ENCODE measurements around the gene LRIT1. TPM values are rescaled to one million over a fixed set of nuclear protein-coding genes. Genes with fewer than 3 reads are reported as not detected.

Gene LRIT1
- total RNA-seq, 1 experiment from 2014 or later = not detected

DNA sequence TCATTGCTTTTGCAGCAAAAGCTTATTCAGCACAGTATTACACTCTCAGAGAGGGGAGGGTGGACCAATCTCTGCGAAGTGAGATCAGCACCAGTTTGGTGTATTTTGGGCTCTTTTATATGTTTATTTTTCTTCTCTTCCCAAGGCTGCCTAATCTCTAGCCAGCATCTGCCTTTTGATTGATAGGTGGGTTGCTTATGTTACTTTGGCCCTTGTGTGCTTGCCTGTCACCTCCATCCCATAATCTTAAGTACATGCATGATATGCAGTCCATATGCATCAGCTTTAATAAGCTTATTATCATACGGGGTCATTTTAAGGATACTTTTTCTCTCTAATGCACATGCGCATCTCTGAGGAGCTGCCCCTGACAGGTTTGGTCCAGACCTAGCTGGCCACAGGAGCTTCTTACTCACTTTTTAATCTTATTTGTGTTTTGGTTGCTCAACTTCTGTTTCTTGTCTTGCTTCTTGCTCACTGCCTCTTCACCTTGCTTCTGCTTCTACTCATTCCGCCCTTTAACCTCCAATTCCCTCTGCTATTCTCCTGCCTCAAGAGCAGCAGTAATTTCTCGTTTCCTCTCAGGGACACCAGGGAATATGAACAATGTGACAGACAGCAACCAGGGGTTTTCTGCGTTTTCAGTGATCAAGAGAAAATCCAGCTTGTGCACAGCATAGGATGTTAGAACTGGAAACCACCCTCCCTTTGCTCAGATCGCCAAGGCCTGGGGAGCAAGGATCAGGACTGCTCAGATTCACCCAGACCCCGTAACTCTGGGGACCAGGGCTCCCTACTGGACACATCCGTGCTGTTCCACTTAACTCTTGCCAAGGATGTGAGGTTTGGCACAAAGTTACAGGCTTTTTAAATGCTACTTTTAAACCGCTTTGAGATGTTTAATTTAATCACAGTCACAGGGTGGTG lies 13.5 kb upstream of the LRIT1 start:
- CTCF ChIA-PET = no interaction called here
- RAD21 ChIA-PET (ENCODE audit: low non-redundant PET in 1 of 2, low total read pairs in 2 of 2, uncharacterized antibody in 2 of 2, unreplicated experiment in 2 of 2) = no interaction called here
- BruUV-seq (replicated peaks) = no TSS peak

DNA sequence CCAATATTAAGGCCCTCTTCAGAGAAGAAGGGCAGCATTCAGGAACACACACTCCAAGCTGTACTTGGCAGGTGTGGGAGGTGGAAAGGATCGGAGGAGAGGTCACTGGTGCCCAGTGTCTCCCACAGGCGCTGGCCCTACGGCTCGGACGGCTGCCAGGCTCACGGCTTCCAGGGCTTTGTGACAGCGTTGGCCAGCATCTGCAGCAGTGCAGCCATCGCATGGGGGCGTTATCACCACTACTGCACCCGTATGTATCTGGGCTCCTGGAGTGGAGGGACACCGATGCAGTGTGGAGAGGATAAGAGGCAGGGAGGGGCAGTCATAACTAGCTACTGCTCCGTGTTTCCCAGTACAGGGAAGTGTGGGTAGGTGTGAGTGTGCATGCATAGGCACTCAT lies 7.4 kb upstream of the LRIT1 start:
- Histone ChIP-seq H3K9me2 (ENCODE audit: insufficient read depth) (no peaks in the 10 kb centered on the region), H3K4me2 (ENCODE audit: low read length) (no peak overlapping the region), H3K79me2 (ENCODE audit: insufficient read depth, low read length) (no peaks in the 10 kb centered on the region), H2AFZ (ENCODE audit: low read depth, low read length, poor library complexity, severe bottlenecking) (no peak overlapping the region), H3K4me3 (replicated peaks in 1 of 2; ENCODE audit: low read depth in 1 of 2, low read length in 2 of 2) (no peak overlapping the region), H3K27ac (ENCODE audit: low read depth, low read length) (no peak overlapping the region), H3K27me3 (ENCODE audit: insufficient read depth, low read length) (peaks cover 6% of the 10 kb centered on the region; the same call in 1 of the 2 replicates), H3K4me1 (ENCODE audit: control insufficient read depth in 1 of 2, insufficient read depth in 2 of 2, low read length in 2 of 2) (no peaks in the 10 kb centered on the region), H3K9ac (ENCODE audit: low read length) (no peak overlapping the region), H3K36me3 (ENCODE audit: control insufficient read depth in 1 of 2, insufficient read depth in 2 of 2, low read length in 2 of 2) (no peaks in the 10 kb centered on the region), H3K9me3 (ENCODE audit: control insufficient read depth in 1 of 2, insufficient read depth in 1 of 2, low read depth in 1 of 2, low read length in 2 of 2) (no peaks in the 10 kb centered on the region), H4K20me1 (ENCODE audit: insufficient read depth) (no peaks in the 10 kb centered on the region)
- DNase-seq (ENCODE audit: low read depth, low spot score) (no peak), ATAC-seq (no peak)
- RAD21 ChIA-PET (ENCODE audit: low non-redundant PET in 1 of 2, low total read pairs in 2 of 2, uncharacterized antibody in 2 of 2, unreplicated experiment in 2 of 2) = no interaction called here
- TF ChIP-seq POLR2AphosphoS5 (IDR thresholded peaks at IDR 0.05; ENCODE audit: low read depth, low read length) (no peak), CBX3 (IDR thresholded peaks at IDR 0.05; ENCODE audit: low read depth) (no peak), POLR2A (IDR thresholded peaks at IDR 0.05; ENCODE audit: borderline replicate concordance, extremely low read depth, insufficient read depth, insufficient read length) (no peak), EZH2 (IDR thresholded peaks at IDR 0.05) (no peak), ZFX (IDR thresholded peaks at IDR 0.05) (no peak), JUND (IDR thresholded peaks at IDR 0.05) (no peak)
- TF ChIP-seq, protein P1, sequence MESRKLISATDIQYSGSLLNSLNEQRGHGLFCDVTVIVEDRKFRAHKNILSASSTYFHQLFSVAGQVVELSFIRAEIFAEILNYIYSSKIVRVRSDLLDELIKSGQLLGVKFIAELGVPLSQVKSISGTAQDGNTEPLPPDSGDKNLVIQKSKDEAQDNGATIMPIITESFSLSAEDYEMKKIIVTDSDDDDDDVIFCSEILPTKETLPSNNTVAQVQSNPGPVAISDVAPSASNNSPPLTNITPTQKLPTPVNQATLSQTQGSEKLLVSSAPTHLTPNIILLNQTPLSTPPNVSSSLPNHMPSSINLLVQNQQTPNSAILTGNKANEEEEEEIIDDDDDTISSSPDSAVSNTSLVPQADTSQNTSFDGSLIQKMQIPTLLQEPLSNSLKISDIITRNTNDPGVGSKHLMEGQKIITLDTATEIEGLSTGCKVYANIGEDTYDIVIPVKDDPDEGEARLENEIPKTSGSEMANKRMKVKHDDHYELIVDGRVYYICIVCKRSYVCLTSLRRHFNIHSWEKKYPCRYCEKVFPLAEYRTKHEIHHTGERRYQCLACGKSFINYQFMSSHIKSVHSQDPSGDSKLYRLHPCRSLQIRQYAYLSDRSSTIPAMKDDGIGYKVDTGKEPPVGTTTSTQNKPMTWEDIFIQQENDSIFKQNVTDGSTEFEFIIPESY (IDR thresholded peaks at IDR 0.05; ENCODE audit: extremely low read depth, insufficient replicate concordance, low read length) = no peak
- TF ChIP-seq, protein P2, sequence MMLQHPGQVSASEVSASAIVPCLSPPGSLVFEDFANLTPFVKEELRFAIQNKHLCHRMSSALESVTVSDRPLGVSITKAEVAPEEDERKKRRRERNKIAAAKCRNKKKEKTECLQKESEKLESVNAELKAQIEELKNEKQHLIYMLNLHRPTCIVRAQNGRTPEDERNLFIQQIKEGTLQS (IDR thresholded peaks at IDR 0.05) = no peak
- TF ChIP-seq, protein P3, sequence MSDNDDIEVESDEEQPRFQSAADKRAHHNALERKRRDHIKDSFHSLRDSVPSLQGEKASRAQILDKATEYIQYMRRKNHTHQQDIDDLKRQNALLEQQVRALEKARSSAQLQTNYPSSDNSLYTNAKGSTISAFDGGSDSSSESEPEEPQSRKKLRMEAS (IDR thresholded peaks at IDR 0.05) = no peak
- CTCF ChIA-PET = no interaction called here
- no TSS peak for BruUV-seq (replicated peaks)
- intact Hi-C loops (cut with micrococcal nuclease) = no loop called here
- POLR2A ChIA-PET = no interaction called here

More for the DNA sequence above, 13.5 kb upstream of the LRIT1 start:
- Histone ChIP-seq H3K9me2 (ENCODE audit: insufficient read depth) (no peaks in the 10 kb centered on the region), H4K20me1 (ENCODE audit: insufficient read depth) (no peaks in the 10 kb centered on the region), H3K4me1 (ENCODE audit: control insufficient read depth in 1 of 2, insufficient read depth in 2 of 2, low read length in 2 of 2) (peaks cover 0 to 9% of the 10 kb centered on the region in 2 experiments; a peak in 2 of 4 replicates), H3K27ac (ENCODE audit: low read depth, low read length) (no peak overlapping the region), H3K36me3 (ENCODE audit: control insufficient read depth in 1 of 2, insufficient read depth in 2 of 2, low read length in 2 of 2) (no peaks in the 10 kb centered on the region), H3K27me3 (ENCODE audit: insufficient read depth, low read length) (no peaks in the 10 kb centered on the region), H3K4me2 (ENCODE audit: low read length) (no peak overlapping the region), H3K4me3 (replicated peaks in 1 of 2; ENCODE audit: low read depth in 1 of 2, low read length in 2 of 2) (no peak overlapping the region), H2AFZ (ENCODE audit: low read depth, low read length, poor library complexity, severe bottlenecking) (no peak overlapping the region), H3K9ac (ENCODE audit: low read length) (no peak overlapping the region), H3K79me2 (ENCODE audit: insufficient read depth, low read length) (no peaks in the 10 kb centered on the region), H3K9me3 (ENCODE audit: control insufficient read depth in 1 of 2, insufficient read depth in 1 of 2, low read depth in 1 of 2, low read length in 2 of 2) (no peaks in the 10 kb centered on the region)
- no peak for ATAC-seq
- intact Hi-C loops (cut with micrococcal nuclease) = no loop called here
- POLR2A ChIA-PET = no interaction called here
- TF ChIP-seq SIN3A (IDR thresholded peaks at IDR 0.05; ENCODE audit: low read depth) = no peak
- DNase-seq (ENCODE audit: low read depth, low spot score) = no peak

All from HCT116 (cell line).